Karpas-422 (cell line): ENCODE results near the gene CRPPA. TPM values are rescaled to one million over a fixed set of nuclear protein-coding genes. Genes with fewer than 3 reads are reported as not detected.
"Not testable (repeated sequence)": the region's sequence is repeated elsewhere in the genome, so short reads cannot be mapped to it uniquely, and the experiment has no call there.

ENCODE experiments used
- DNase-seq: peaks from one replicate; pipeline ENCODE4 v3.0.0-alpha.2; 2015
- H2AFZ ChIP-seq: fragments of 200-600 bp; sonication (generic); 2 replicates; pipeline ENCODE4 v1.6.1; 2014; ENCODE audit warnings: antibody characterized with exemption, low read length, mixed read lengths
- H3K27ac ChIP-seq: fragments of 200-600 bp; sonication (generic); 2 replicates; pipeline ENCODE4 v1.5.1; 2014; ENCODE audit warnings: mild to moderate bottlenecking, low read length, moderate library complexity
- H3K27me3 ChIP-seq: fragments of 200-600 bp; sonication (generic); 2 replicates; pipeline ENCODE4 v1.6.1; 2014; ENCODE audit warnings: low read length, mixed read lengths
- H3K36me3 ChIP-seq: fragments of 200-600 bp; sonication (generic); 2 replicates; pipeline ENCODE4 v1.6.1; 2014; ENCODE audit warnings: low read length, mixed read lengths; ENCODE audit not compliant: insufficient read depth
- H3K4me1 ChIP-seq: fragments of 200-600 bp; sonication (generic); 2 replicates; pipeline ENCODE4 v1.6.1; 2014; ENCODE audit warnings: mild to moderate bottlenecking, low read length, mixed read lengths
- H3K4me2 ChIP-seq: fragments of 200-600 bp; sonication (generic); 2 replicates; pipeline ENCODE4 v1.6.1; 2014; ENCODE audit warnings: low read length, low read depth, mild to moderate bottlenecking; ENCODE audit not compliant: poor library complexity, severe bottlenecking
- H3K4me3 ChIP-seq: fragments of 200-600 bp; sonication (generic); 2 replicates; pipeline ENCODE4 v1.5.1; 2014; ENCODE audit warnings: mild to moderate bottlenecking, antibody characterized with exemption, low read length, mixed read lengths
- H3K79me2 ChIP-seq: fragments of 200-600 bp; sonication (generic); 2 replicates; pipeline ENCODE4 v1.6.1; 2014; ENCODE audit warnings: mild to moderate bottlenecking, low read length, mixed read lengths
- H3K9ac ChIP-seq: fragments of 200-600 bp; sonication (generic); 2 replicates; pipeline ENCODE4 v1.6.0; 2014; ENCODE audit warnings: low read length
- H3K9me2 ChIP-seq: fragments of 200-600 bp; sonication (generic), shearing (Covaris generic); replicated peaks from 2 replicates; pipeline ENCODE4 v1.6.0; 2014; ENCODE audit warnings: mild to moderate bottlenecking, low read length, moderate library complexity; ENCODE audit not compliant: insufficient read depth
- H3K9me3 ChIP-seq: fragments of 300-700, 200-600 bp; sonication (generic); 2 replicates; pipeline ENCODE4 v1.6.1; 2014; ENCODE audit warnings: low read length, mixed read lengths
- H4K20me1 ChIP-seq: fragments of 200-600 bp; sonication (generic); 2 replicates; pipeline ENCODE4 v1.6.1; 2014; ENCODE audit warnings: mild to moderate bottlenecking, antibody characterized with exemption, low read length, low read depth; ENCODE audit not compliant: insufficient read depth
- total RNA-seq: library from RNA; depleted of rRNA; stranded (reverse); fragments of >200 nt; shearing (Covaris generic); gene quantifications from 2 replicates; pipeline ENCODE4 v1.2.3, GENCODE V29; 2014; ENCODE audit warnings: low replicate concordance; rRNA removed

The CRPPA gene
- total RNA-seq, result 0.07 TPM in 1 of 2 replicates, not detected in the other

DNA sequence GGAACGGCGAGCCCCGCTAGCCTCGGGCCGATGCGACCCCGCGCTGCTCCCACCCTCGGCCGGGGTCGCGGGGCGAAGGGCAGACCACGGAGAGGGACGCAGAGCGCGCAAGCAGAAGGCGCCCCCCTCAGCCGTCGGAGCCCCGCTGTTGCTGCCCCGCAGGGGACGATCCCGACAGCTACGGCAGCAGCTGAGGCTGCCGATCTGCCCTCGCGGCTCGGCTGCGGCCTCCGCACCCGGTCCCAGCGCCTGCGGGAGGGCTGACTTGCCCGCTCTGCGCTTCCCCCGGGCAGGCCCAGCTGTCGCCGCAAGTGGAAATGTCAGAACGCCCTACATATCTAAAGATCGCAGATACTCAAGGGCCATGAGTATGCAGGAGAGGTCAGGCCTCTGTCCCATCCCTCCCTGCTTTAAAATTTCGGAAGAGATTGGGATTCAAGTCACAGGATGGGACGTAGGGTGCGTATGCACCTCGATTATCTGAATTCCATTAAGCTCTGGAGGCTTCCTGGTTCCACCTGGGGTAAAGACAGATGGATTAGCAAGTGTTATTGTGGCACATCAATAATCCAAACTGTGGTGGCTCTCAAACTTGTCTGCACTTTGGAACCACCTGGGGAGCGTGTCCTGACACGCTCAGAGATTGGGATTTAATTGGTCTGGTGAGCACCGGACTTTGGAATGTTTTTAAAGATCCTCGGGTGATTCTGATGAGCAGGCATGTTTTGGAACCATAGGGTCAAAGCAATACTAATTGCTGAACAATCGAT lies at the start of gene CRPPA:
Gene CRPPA, minus strand, starts transcription at position 206 of the 770 bp plus-strand sequence. CDS start 216 bp downstream, outside the sequence.
- no peaks in the 10 kb centered on the region for H4K20me1 ChIP-seq
- H3K4me1 ChIP-seq, result peaks cover 18% of the 10 kb centered on the region
- DNase-seq, result peak; percentile 42
- H3K4me2 ChIP-seq, result peak within 1 kb of the TSS; percentile 90
- no peaks in the 10 kb centered on the region for H3K79me2 ChIP-seq
- peak within 1 kb of the TSS; percentile 98 for H2AFZ ChIP-seq
- H3K36me3 ChIP-seq, result no peaks in the 10 kb centered on the region
- no peaks in the 10 kb centered on the region for H3K27me3 ChIP-seq
- no peaks in the 10 kb centered on the region for H3K9me3 ChIP-seq
- H3K27ac ChIP-seq, result no peak within 1 kb of the TSS
- peak within 1 kb of the TSS; percentile 78 for H3K4me3 ChIP-seq
- H3K9ac ChIP-seq, result peak within 1 kb of the TSS; percentile 87
- no peaks in the 10 kb centered on the region for H3K9me2 ChIP-seq

DNA sequence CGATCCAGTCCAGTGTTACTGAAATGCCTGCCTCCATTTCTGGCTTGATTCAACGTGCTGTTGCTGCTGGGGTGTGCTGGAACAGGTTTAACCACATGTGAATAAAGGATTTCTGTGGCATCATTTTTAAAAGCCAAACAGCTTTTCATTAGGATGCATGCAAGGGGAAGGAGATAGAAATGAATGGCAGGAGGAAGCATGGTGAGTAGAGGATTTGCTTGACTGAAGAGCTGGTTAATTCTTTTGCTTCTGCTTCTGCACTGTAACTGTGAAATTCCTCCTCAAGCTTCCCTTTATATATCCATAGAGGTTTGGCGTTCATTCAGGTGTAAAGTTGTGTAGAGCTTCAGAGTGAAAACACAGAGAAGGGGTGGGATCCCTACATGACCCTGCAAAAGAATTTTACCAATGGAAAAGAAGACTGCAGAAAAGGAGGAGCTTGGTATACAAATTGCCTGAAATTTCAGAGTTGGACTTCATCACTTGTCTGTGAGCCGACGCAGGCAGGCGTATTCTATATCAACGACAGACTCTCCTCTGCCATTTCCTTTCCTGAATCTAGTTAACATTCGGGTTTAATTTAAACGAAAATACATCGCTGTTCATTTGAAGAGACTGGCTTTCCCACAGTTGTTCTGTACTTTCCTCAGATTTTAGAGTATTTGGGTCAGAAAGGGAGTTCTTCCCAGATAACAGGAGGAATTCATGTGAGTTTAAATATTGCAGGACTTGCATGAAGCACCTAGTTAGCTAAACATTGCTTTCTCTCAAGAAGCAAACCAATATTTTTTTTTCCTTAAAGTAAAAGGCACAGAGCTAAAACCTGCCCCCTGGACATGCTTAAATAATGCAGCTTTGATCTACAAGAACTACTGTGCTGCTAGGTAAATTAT lies 44.4 kb upstream of the CRPPA start, which contains the start of gene SOSTDC1:
Gene SOSTDC1, minus strand, starts transcription at position 270 of the 893 bp plus-strand sequence. Its CDS starts 70 bp downstream, at position 200.
- no peak within 1 kb of the TSS for H3K4me2 ChIP-seq
- no peaks in the 10 kb centered on the region for H3K79me2 ChIP-seq
- H3K4me1 ChIP-seq, result no peaks in the 10 kb centered on the region
- no peaks in the 10 kb centered on the region for H3K9me3 ChIP-seq
- H3K27me3 ChIP-seq, result 0 out of 2 replicates have a peak, but pooled peaks cover 4% of the 10 kb centered on the region
- no peak within 1 kb of the TSS for H2AFZ ChIP-seq
- no peaks in the 10 kb centered on the region for H3K9me2 ChIP-seq
- H3K9ac ChIP-seq, result no peak within 1 kb of the TSS
- H3K4me3 ChIP-seq, result no peak within 1 kb of the TSS
- no peak within 1 kb of the TSS for H3K27ac ChIP-seq
- no peaks in the 10 kb centered on the region for H4K20me1 ChIP-seq
- no peak for DNase-seq
- H3K36me3 ChIP-seq, result no peaks in the 10 kb centered on the region

DNA sequence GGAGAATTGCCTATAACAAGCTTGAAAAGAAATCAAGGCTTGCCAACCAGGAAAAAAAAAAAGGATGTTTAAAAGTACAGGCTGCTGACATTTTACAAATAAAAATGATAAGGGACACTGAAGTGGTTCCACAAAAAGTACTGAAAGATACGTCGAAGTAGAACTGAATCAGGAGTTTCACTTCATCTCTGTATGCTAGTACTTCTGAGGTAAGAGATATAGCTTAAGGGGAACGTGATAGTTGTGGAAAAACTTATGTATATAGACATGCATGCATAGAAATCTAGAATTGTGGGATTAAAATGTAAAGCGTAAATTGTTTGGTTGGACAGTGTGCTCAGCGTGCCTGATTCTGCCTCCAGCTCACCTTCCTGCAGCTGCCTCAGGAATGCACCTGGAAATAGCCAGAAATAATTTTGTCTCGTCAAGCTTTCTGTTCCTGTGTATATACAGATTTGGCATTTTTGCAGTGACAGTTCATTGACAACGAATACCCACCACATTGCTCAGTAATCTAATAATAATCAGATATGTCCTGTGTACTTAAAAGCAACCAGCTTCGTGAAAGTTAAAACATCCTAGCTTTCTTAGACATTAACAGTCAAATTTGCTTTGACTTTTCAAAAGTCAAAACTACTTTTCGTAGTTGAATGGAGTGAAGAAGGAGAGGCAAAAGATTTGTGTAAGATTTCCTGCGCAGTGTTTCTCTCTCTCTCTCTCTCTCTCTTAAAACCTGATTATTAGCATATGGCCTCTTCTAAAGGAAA lies 42.8 kb upstream of the CRPPA start:
- no peaks in the 10 kb centered on the region for H3K4me1 ChIP-seq
- H2AFZ ChIP-seq, result no peak overlapping the region
- H3K9me3 ChIP-seq, result no peaks in the 10 kb centered on the region
- H3K79me2 ChIP-seq, result no peaks in the 10 kb centered on the region
- no peak for DNase-seq
- no peaks in the 10 kb centered on the region for H3K36me3 ChIP-seq
- no peak overlapping the region for H3K4me2 ChIP-seq
- H3K9me2 ChIP-seq, result no peaks in the 10 kb centered on the region
- H4K20me1 ChIP-seq, result no peaks in the 10 kb centered on the region
- H3K27me3 ChIP-seq, result 0 out of 2 replicates have a peak, but pooled peaks cover 4% of the 10 kb centered on the region
- no peak overlapping the region for H3K9ac ChIP-seq
- H3K27ac ChIP-seq, result no peak overlapping the region
- no peak overlapping the region for H3K4me3 ChIP-seq

DNA sequence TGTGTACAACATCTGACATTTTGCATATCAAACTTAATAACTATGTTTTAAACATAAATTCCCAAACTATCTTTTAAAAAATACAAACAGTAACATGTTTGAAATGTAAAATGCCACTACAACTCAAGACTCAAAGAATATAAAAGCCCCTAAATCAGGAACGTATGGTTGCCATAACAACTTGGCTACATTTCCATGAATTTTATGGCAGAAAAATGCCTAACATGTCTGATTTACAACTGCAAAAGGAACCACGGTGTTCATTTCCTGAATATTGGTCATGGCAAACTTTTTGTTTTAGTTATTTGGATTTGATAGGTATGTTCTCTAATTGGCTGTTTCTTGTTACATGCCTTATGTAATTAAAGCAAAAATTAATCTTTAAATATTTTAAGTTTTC lies 42.2 kb upstream of the CRPPA start:
- Histone ChIP-seq H3K79me2 (no peaks in the 10 kb centered on the region), H4K20me1 (no peaks in the 10 kb centered on the region), H3K9ac (no peak overlapping the region), H3K27me3 (0 out of 2 replicates have a peak, but pooled peaks cover 4% of the 10 kb centered on the region), H3K4me2 (no peak overlapping the region), H3K27ac (no peak overlapping the region), H3K4me1 (no peaks in the 10 kb centered on the region), H3K36me3 (no peaks in the 10 kb centered on the region), H3K4me3 (no peak overlapping the region), H3K9me2 (no peaks in the 10 kb centered on the region), H2AFZ (no peak overlapping the region), H3K9me3 (no peaks in the 10 kb centered on the region)
- DNase-seq, result no peak

DNA sequence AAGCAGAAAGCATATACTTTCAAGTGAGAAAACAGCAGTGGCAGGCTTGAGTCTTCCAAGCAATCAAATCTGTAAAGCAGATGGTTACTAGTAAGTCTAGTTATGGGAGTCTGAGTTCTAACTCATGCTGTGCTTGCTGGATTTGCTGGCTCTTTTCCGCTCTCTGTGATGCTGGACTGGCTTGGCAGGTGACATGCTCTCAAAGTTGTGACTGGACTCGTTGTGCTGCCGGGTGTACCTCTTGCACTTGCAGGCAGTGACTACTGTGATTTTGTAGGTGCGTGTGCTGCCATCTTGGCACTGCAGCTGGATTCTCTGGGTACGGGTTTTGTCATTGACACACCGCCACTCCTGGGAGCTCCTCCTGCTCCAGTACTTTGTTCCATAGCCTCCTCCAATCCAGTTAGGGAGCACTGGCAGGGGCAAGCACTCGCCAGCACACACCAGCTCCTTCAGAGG lies 41.1 kb upstream of the CRPPA start:
- Histone ChIP-seq H3K9me3 (no peaks in the 10 kb centered on the region), H3K4me2 (no peak overlapping the region), H3K27ac (no peak overlapping the region), H3K4me3 (no peak overlapping the region), H3K9me2 (no peaks in the 10 kb centered on the region), H3K27me3 (0 out of 2 replicates have a peak, but pooled peaks cover 4% of the 10 kb centered on the region), H3K79me2 (no peaks in the 10 kb centered on the region), H3K36me3 (no peaks in the 10 kb centered on the region), H3K4me1 (no peaks in the 10 kb centered on the region), H4K20me1 (no peaks in the 10 kb centered on the region), H2AFZ (no peak overlapping the region), H3K9ac (no peak overlapping the region)
- DNase-seq, result no peak

DNA sequence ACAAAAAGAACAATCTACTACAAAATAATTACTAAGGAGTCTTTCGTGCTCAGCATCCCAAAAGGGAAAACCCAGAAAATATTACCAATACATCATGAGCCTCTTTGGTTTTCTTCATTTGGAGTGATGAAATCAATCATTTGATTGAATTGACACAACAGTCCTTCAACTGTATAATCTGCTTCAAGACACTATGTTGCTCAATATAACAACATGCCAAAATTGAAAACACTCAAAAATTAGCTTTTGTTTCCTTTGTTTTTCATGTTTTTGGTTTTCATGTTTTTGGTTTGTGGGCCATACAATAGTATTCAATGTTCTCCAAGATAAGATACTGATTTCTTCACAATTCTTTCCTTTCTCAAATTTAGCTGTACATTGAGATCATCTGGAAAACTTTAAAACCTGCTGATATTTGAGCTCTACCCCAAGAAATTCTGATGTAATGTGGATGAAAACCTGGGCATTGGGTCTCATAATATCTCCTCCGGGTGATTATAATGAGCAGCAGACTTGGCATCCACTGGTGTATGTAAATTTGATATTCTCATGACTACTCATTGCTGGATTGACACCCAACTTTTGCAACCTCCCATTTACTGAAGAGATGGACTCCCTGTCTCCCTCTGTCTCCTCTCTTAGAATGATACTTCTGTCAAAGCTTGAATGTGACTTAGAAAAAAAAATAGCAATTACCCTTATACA lies 39.6 kb upstream of the CRPPA start:
- Histone ChIP-seq H4K20me1 (no peaks in the 10 kb centered on the region), H2AFZ (no peak overlapping the region), H3K9ac (no peak overlapping the region), H3K9me3 (no peaks in the 10 kb centered on the region), H3K4me3 (no peak overlapping the region), H3K27ac (no peak overlapping the region), H3K9me2 (no peaks in the 10 kb centered on the region), H3K36me3 (no peaks in the 10 kb centered on the region), H3K4me1 (no peaks in the 10 kb centered on the region), H3K79me2 (no peaks in the 10 kb centered on the region), H3K27me3 (0 out of 2 replicates have a peak, but pooled peaks cover 4% of the 10 kb centered on the region), H3K4me2 (no peak overlapping the region)
- DNase-seq, result no peak

DNA sequence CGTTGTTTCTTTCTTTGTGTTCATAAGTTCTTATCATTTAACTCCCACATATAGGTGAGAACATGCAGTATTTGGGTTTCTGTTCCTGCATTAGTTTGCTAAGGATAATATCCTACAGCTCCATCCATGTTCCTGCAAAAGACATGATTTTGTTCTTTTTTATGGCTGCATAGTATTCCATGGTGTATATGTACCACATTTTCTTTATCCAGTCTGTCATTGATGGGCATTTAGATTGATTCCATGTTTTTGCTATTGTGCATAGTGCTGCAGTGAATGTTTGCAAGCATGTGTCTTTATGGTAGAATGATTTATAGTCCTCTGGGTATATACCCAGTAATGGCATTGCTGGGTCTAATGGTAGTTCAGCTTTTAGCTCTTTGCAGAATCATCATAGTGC lies 35.0 kb upstream of the CRPPA start:
- not testable (repeated sequence) for H3K4me1 ChIP-seq, H3K4me2 ChIP-seq, DNase-seq, H3K9me3 ChIP-seq, H3K4me3 ChIP-seq, H3K79me2 ChIP-seq, H3K9ac ChIP-seq, H2AFZ ChIP-seq, H3K36me3 ChIP-seq, H3K27me3 ChIP-seq, H3K27ac ChIP-seq, H3K9me2 ChIP-seq, H4K20me1 ChIP-seq
